ENCODE measurements around the gene CYFIP1. TPM values are rescaled to one million over a fixed set of nuclear protein-coding genes. Genes with fewer than 3 reads are reported as not detected.

Gene CYFIP1
- total RNA-seq, 1 experiment from 2014 or later, result 84.2 TPM

DNA sequence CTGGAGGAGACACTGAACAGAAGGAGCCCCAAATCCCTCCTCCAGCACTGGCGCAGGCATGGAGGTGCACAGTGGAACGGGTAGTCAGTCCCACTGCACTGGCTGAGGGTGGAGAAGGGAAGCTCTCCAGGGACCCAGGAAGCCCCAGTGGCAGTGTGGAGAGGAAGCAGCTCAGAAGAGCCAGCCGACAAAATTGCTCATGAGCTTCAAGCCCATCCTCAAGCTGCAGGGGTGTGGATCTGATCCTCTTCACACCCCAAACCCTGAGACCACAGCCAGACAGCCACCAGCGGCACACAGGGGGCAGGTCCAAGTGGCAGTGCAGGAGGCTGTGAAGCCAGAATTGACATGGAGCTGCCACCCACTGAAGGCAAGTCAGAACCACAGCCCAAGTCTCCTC is 32.1 kb downstream of the CYFIP1 start:
- Histone ChIP-seq H3K27me3 (ENCODE audit: control insufficient read depth, insufficient read depth, low read length) (no peaks in the 10 kb centered on the region), H3K4me3 (ENCODE audit: insufficient read depth, low read depth, low read length) (no peak overlapping the region), H3K36me3 (replicated peaks; ENCODE audit: control insufficient read depth, insufficient read depth, low read length) (peaks cover 5% of the 10 kb centered on the region)
- no peak for DNase-seq

- no peaks in the 10 kb centered on the region for H3K27me3 ChIP-seq (ENCODE audit: control insufficient read depth, insufficient read depth, low read length)
- no peak overlapping the region for H3K4me3 ChIP-seq (ENCODE audit: insufficient read depth, low read depth, low read length)
- DNase-seq, result peak; percentile 27
- H3K36me3 ChIP-seq (replicated peaks; ENCODE audit: control insufficient read depth, insufficient read depth, low read length), result peaks cover 10% of the 10 kb centered on the region
These were observed 32.8 kb downstream of the CYFIP1 start for GRCh38 chr15:22947101-22948000.

- Histone ChIP-seq H3K36me3 (replicated peaks; ENCODE audit: control insufficient read depth, insufficient read depth, low read length) (peaks cover 10% of the 10 kb centered on the region), H3K4me3 (ENCODE audit: insufficient read depth, low read depth, low read length) (no peak overlapping the region), H3K27me3 (ENCODE audit: control insufficient read depth, insufficient read depth, low read length) (no peaks in the 10 kb centered on the region)
- DNase-seq, result peak; percentile 31
These were observed 35.1 kb downstream of the CYFIP1 start for GRCh38 chr15:22945071-22945470.

- Histone ChIP-seq H3K36me3 (replicated peaks; ENCODE audit: control insufficient read depth, insufficient read depth, low read length) (peaks cover 10% of the 10 kb centered on the region), H3K27me3 (ENCODE audit: control insufficient read depth, insufficient read depth, low read length) (no peaks in the 10 kb centered on the region), H3K4me3 (ENCODE audit: insufficient read depth, low read depth, low read length) (no peak overlapping the region)
- peak; percentile 24 for DNase-seq
These were observed 35.5 kb downstream of the CYFIP1 start for GRCh38 chr15:22944651-22945050.

GRCh38 chr15:22942877-22943276 is 37.3 kb downstream of the CYFIP1 start:
- no peak for DNase-seq
- Histone ChIP-seq H3K36me3 (replicated peaks; ENCODE audit: control insufficient read depth, insufficient read depth, low read length) (peaks cover 14% of the 10 kb centered on the region), H3K4me3 (ENCODE audit: insufficient read depth, low read depth, low read length) (no peak overlapping the region), H3K27me3 (ENCODE audit: control insufficient read depth, insufficient read depth, low read length) (no peaks in the 10 kb centered on the region)

GRCh38 chr15:22942306-22942855 is 37.8 kb downstream of the CYFIP1 start:
- DNase-seq, result peak; percentile 33
- H3K36me3 ChIP-seq (replicated peaks; ENCODE audit: control insufficient read depth, insufficient read depth, low read length), result peaks cover 14% of the 10 kb centered on the region
- no peak overlapping the region for H3K4me3 ChIP-seq (ENCODE audit: insufficient read depth, low read depth, low read length)
- no peaks in the 10 kb centered on the region for H3K27me3 ChIP-seq (ENCODE audit: control insufficient read depth, insufficient read depth, low read length)

DNA sequence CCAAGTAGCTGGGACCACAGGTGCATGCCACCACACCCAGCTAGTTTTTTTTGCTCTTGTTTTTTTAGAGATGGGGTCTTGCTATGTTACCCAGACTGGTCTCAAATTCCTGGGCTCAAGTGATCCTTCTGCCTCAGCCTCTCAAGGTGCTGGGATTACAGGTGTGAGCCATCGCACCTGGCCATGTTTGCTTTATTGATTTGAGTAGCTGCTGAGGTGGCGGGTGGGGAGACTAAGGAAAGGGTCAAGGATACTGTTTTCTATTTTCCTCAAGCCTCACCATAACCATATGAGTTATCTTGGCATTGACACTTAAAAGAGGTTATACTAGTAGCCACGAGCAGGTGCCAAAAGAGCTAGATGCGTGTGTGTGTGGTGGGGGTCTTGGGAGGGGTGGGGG is 39.0 kb downstream of the CYFIP1 start:
- no peaks in the 10 kb centered on the region for H3K27me3 ChIP-seq (ENCODE audit: control insufficient read depth, insufficient read depth, low read length)
- no peak overlapping the region for H3K4me3 ChIP-seq (ENCODE audit: insufficient read depth, low read depth, low read length)
- no peak for DNase-seq
- H3K36me3 ChIP-seq (replicated peaks; ENCODE audit: control insufficient read depth, insufficient read depth, low read length), result peaks cover 14% of the 10 kb centered on the region

GRCh38 chr15:22939652-22940061 is 40.5 kb downstream of the CYFIP1 start:
- H3K36me3 ChIP-seq (replicated peaks; ENCODE audit: control insufficient read depth, insufficient read depth, low read length), result peaks cover 14% of the 10 kb centered on the region
- peak; percentile 19 for DNase-seq
- no peak overlapping the region for H3K4me3 ChIP-seq (ENCODE audit: insufficient read depth, low read depth, low read length)
- H3K27me3 ChIP-seq (ENCODE audit: control insufficient read depth, insufficient read depth, low read length), result no peaks in the 10 kb centered on the region

- no peak for DNase-seq
These were observed 41.1 kb downstream of the CYFIP1 start for GRCh38 chr15:22939051-22939450.

GRCh38 chr15:22936577-22937472 is 43.3 kb downstream of the CYFIP1 start:
- no peak for DNase-seq
- no peaks in the 10 kb centered on the region for H3K27me3 ChIP-seq (ENCODE audit: control insufficient read depth, insufficient read depth, low read length)
- peaks cover 5% of the 10 kb centered on the region for H3K36me3 ChIP-seq (replicated peaks; ENCODE audit: control insufficient read depth, insufficient read depth, low read length)
- no peak overlapping the region for H3K4me3 ChIP-seq (ENCODE audit: insufficient read depth, low read depth, low read length)

More at GRCh38 chr15:22939051-22939450, 41.1 kb downstream of the CYFIP1 start:
- Histone ChIP-seq H3K27me3 (ENCODE audit: control insufficient read depth, insufficient read depth, low read length) (no peaks in the 10 kb centered on the region), H3K4me3 (ENCODE audit: insufficient read depth, low read depth, low read length) (no peak overlapping the region), H3K36me3 (replicated peaks; ENCODE audit: control insufficient read depth, insufficient read depth, low read length) (peaks cover 12% of the 10 kb centered on the region)

DNA sequence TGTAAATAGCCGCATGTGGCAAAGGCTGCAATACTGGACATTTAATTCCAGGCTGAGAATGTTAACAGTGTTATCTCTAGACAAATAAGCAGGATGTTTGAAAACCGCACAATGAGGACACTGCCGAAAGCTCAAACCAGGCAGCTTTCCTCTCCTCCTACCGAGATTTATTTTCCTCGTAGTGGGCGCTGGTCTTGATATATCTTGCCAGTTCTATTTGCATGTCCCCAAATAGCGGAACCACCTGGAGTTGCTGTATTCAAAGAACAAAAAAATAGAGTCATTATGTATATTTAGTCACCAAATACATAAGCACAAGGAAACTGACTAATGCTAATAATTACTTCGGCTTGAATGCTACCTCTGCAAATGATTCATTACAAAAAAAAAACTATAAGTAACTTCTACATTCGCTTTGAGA is 46.5 kb downstream of the CYFIP1 start:
- H3K27me3 ChIP-seq (ENCODE audit: control insufficient read depth, insufficient read depth, low read length), result no peaks in the 10 kb centered on the region
- peaks cover 4% of the 10 kb centered on the region for H3K36me3 ChIP-seq (replicated peaks; ENCODE audit: control insufficient read depth, insufficient read depth, low read length)
- H3K4me3 ChIP-seq (ENCODE audit: insufficient read depth, low read depth, low read length), result no peak overlapping the region
- DNase-seq, result no peak

GRCh38 chr15:22931784-22932536 is 48.2 kb downstream of the CYFIP1 start:
- Histone ChIP-seq H3K27me3 (ENCODE audit: control insufficient read depth, insufficient read depth, low read length) (no peaks in the 10 kb centered on the region), H3K36me3 (replicated peaks; ENCODE audit: control insufficient read depth, insufficient read depth, low read length) (peaks cover 4% of the 10 kb centered on the region), H3K4me3 (ENCODE audit: insufficient read depth, low read depth, low read length) (no peak overlapping the region)
- peak; percentile 30 for DNase-seq

- peaks cover 4% of the 10 kb centered on the region for H3K36me3 ChIP-seq (replicated peaks; ENCODE audit: control insufficient read depth, insufficient read depth, low read length)
- DNase-seq, result no peak
- no peak overlapping the region for H3K4me3 ChIP-seq (ENCODE audit: insufficient read depth, low read depth, low read length)
- no peaks in the 10 kb centered on the region for H3K27me3 ChIP-seq (ENCODE audit: control insufficient read depth, insufficient read depth, low read length)
These were observed 49.2 kb downstream of the CYFIP1 start for GRCh38 chr15:22930782-22931484.
